ENCODE measurements around the gene USP9X.
"Not testable (repeated sequence)": the region's sequence is repeated elsewhere in the genome, so short reads cannot be mapped to it uniquely, and the experiment has no call there.

USP9X gene

DNA sequence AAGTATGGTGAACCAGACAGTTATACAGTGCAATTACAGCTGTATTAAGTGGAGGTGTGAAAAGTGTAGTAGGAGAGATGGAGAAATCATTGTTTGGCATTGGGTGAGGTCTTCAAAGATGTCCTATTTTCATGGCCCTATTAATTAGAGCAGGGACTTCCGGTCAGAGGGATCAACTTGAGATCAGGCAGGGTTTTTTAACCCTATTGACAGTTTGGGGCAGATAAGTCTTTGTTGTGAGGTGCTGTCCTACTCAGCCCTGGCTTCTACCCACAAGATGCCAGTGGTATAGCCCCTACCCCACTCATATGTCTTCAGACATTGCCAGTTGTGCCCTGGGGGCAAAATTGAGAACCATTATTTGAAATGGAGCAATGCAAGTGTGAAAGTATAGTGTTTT is 9.9 kb downstream of the USP9X start:
- DNase-seq (ENCODE audit: low spot score in 2 of 2), result no peak
- no peak overlapping the region for H3K4me3 ChIP-seq
- H3K4me1 ChIP-seq, result peaks cover 43% of the 10 kb centered on the region
- peaks cover 12% of the 10 kb centered on the region for H3K36me3 ChIP-seq (replicated peaks)
- no peaks in the 10 kb centered on the region for H3K9me3 ChIP-seq
- no peaks in the 10 kb centered on the region for H3K27me3 ChIP-seq (ENCODE audit: low read depth)
- in situ Hi-C loops (cut with MboI; ENCODE audit: low sequenced_read_pairs), result no loop called here

DNA sequence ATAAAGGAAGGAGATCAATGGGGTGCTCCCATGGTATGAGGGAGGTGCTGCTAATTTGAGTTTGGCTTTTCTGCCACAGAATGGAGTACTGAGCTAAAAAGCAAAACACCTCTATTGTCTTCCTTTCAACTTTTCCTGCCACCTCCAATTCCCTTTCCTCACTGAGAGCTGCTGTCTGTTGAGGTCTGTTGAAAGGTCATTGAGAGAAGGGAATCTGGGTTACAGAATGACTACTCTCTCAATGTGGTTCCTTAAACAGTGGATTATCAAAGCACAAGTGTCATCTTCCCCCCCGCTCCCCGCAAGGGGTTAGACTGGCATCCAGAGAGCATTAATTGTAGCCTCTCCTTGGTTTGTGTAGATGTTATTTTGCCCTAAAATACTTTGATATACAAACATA is 10.7 kb downstream of the USP9X start:
- no peak for DNase-seq (ENCODE audit: low spot score in 2 of 2)
- no peaks in the 10 kb centered on the region for H3K27me3 ChIP-seq (ENCODE audit: low read depth)
- no peaks in the 10 kb centered on the region for H3K9me3 ChIP-seq
- H3K4me3 ChIP-seq, result no peak overlapping the region
- H3K36me3 ChIP-seq (replicated peaks), result peaks cover 6% of the 10 kb centered on the region; the same call in 1 of the 2 replicates
- H3K4me1 ChIP-seq, result peaks cover 36% of the 10 kb centered on the region
- in situ Hi-C loops (cut with MboI; ENCODE audit: low sequenced_read_pairs), result no loop called here

- Histone ChIP-seq H3K9me3 (no peaks in the 10 kb centered on the region), H3K4me3 (no peak overlapping the region), H3K4me1 (peaks cover 31% of the 10 kb centered on the region), H3K36me3 (replicated peaks) (peaks cover 6% of the 10 kb centered on the region; the same call in 1 of the 2 replicates), H3K27me3 (ENCODE audit: low read depth) (no peaks in the 10 kb centered on the region)
- in situ Hi-C loops (cut with MboI; ENCODE audit: low sequenced_read_pairs), result no loop called here
- DNase-seq (ENCODE audit: low spot score in 2 of 2), result no peak
Observed at GRCh38 chrX:41096339-41096955, 11.2 kb downstream of the USP9X start.

DNA sequence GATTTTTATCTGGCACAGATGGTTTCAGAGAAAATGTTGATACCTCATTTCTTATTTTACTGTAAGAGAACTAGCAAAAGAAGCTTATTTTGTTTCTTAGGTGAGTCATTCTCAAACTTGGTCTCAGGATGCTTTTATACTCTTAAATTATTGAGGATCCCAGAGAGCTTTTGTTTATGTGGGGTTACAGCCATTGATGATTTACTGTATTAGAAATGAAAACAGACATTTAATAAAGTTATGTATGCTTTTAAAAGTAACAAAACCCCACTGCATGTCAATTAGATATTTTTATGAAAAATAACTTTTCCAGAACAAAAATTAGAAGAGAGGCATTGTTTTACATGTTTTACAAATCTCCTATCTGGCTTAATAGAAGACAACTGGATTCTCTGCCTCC is 12.1 kb downstream of the USP9X start:
- peaks cover 23% of the 10 kb centered on the region for H3K4me1 ChIP-seq
- H3K27me3 ChIP-seq (ENCODE audit: low read depth), result no peaks in the 10 kb centered on the region
- H3K4me3 ChIP-seq, result no peak overlapping the region
- H3K9me3 ChIP-seq, result no peaks in the 10 kb centered on the region
- H3K36me3 ChIP-seq (replicated peaks), result peaks cover 4% of the 10 kb centered on the region; the same call in 1 of the 2 replicates
- in situ Hi-C loops (cut with MboI; ENCODE audit: low sequenced_read_pairs), result no loop called here
- no peak for DNase-seq (ENCODE audit: low spot score in 2 of 2)

GRCh38 chrX:41100200-41100599 is 15.0 kb downstream of the USP9X start:
- Histone ChIP-seq H3K4me1 (peaks cover 30% of the 10 kb centered on the region), H3K27me3 (ENCODE audit: low read depth) (no peaks in the 10 kb centered on the region), H3K4me3 (no peak overlapping the region), H3K36me3 (replicated peaks) (peaks cover 4% of the 10 kb centered on the region; the same call in 1 of the 2 replicates), H3K9me3 (no peaks in the 10 kb centered on the region)
- in situ Hi-C loops (cut with MboI; ENCODE audit: low sequenced_read_pairs), result no loop called here
- DNase-seq (ENCODE audit: low spot score in 2 of 2), result no peak

DNA sequence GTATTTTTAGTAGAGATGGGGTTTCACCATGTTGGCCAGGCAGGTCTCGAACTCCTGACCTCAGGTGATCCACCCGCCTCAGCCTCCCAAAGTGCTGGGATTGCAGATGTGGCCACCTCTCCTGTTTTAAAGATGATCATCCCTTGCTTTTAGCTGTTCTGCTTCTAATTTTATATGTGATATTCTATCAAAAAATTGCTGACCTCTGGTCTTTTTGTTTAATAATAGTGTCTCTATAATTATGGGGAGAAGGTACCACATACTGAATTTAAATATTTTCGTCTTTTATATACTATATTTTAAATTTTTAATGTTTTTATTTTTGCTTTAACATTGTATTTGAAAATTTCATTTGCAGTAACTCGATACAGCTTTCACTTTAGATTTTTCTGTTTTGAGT is 15.6 kb downstream of the USP9X start:
- H3K36me3 ChIP-seq (replicated peaks), result peaks cover 7% of the 10 kb centered on the region; the same call in 1 of the 2 replicates
- no peak overlapping the region for H3K4me3 ChIP-seq
- H3K27me3 ChIP-seq (ENCODE audit: low read depth), result no peaks in the 10 kb centered on the region
- no peak for DNase-seq (ENCODE audit: low spot score in 2 of 2)
- no peaks in the 10 kb centered on the region for H3K9me3 ChIP-seq
- H3K4me1 ChIP-seq, result peaks cover 30% of the 10 kb centered on the region
- in situ Hi-C loops (cut with MboI; ENCODE audit: low sequenced_read_pairs), result no loop called here

GRCh38 chrX:41105005-41105404 is 19.8 kb downstream of the USP9X start:
- DNase-seq (ENCODE audit: low spot score in 2 of 2), result peak in 1 of 2 experiments; percentile 29
- Histone ChIP-seq H3K4me1 (peaks cover 50% of the 10 kb centered on the region), H3K27me3 (ENCODE audit: low read depth) (no peaks in the 10 kb centered on the region), H3K36me3 (replicated peaks) (peaks cover 7% of the 10 kb centered on the region; the same call in 1 of the 2 replicates), H3K9me3 (peaks cover 3% of the 10 kb centered on the region; the same call in 1 of the 2 replicates), H3K4me3 (no peak overlapping the region)
- in situ Hi-C loops (cut with MboI; ENCODE audit: low sequenced_read_pairs), result no loop called here

DNA sequence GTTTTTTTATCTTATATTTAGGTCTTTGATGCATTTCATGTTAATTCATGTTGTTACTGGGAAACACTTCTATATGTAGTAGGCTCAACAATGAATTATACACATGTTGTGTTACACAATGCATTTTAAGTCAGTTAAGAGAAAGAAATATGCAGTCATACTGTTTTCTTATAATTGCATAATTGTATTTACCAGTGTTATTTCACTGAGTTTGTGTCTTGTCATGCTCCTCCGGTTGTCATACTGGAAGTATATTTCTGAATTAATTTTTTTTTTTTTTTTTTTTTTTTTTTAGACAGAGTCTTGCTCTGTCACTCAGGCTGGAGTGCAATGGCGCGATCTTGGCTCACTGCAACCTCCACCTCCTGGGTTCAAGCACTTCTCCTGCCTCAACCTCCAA is 21.0 kb downstream of the USP9X start:
- H3K36me3 ChIP-seq (replicated peaks); H3K27me3 ChIP-seq (ENCODE audit: low read depth); DNase-seq (ENCODE audit: low spot score in 2 of 2); in situ Hi-C loops (cut with MboI; ENCODE audit: low sequenced_read_pairs); H3K9me3 ChIP-seq; H3K4me3 ChIP-seq: not testable (repeated sequence)
- peaks cover 62% of the 10 kb centered on the region for H3K4me1 ChIP-seq

- Histone ChIP-seq H3K36me3 (replicated peaks) (peaks cover 7% of the 10 kb centered on the region; the same call in 1 of the 2 replicates), H3K9me3 (peaks cover 3% of the 10 kb centered on the region; the same call in 1 of the 2 replicates), H3K4me3 (no peak overlapping the region), H3K4me1 (peaks cover 72% of the 10 kb centered on the region), H3K27me3 (ENCODE audit: low read depth) (no peaks in the 10 kb centered on the region)
- no peak for DNase-seq (ENCODE audit: low spot score in 2 of 2)
- in situ Hi-C loops (cut with MboI; ENCODE audit: low sequenced_read_pairs), result no loop called here
Observed at GRCh38 chrX:41108007-41108406, 22.8 kb downstream of the USP9X start.

DNA sequence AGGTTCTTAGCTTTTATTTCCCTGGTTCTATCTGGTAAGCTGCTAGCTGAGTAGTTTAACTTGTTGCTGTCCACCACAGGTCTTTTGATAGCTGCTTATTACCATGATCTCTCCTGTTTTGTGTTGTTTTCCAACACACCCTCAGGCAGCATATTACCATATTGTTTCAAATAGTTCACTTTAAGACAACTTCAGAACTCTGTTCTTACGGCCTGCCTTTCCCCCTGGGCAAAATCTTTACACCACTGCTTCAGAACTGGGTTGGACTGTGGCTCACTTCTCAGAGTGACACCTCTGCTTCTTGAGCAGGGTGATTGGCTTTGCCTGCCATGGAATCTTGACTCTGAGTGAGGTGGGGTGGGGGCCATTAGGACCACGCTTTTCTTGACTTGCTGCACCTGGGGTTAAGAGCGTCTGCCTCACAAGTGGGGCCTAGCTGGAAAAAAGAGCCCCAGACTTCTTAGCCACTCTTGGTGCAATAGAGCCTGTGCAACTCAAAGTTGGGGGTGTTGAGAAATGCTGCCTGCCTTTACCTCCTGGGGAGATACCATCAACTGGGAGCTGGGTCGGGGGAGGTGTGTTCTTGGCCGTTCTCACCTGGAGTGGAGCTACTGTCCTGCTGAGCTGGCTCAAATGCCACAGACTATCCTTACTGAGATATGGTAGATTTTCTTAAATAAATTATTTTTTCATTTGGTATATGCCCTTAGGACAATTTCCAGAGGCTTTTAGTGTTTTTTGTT is 23.4 kb downstream of the USP9X start:
- H3K9me3 ChIP-seq, result peaks cover 3% of the 10 kb centered on the region; the same call in 1 of the 2 replicates
- no peaks in the 10 kb centered on the region for H3K27me3 ChIP-seq (ENCODE audit: low read depth)
- H3K4me3 ChIP-seq, result no peak overlapping the region
- peak; percentile 34 to 44 for DNase-seq (ENCODE audit: low spot score in 2 of 2)
- H3K36me3 ChIP-seq (replicated peaks), result peaks cover 7% of the 10 kb centered on the region; the same call in 1 of the 2 replicates
- peaks cover 72% of the 10 kb centered on the region for H3K4me1 ChIP-seq
- in situ Hi-C loops (cut with MboI; ENCODE audit: low sequenced_read_pairs), result no loop called here

GRCh38 chrX:41110801-41111625 is 25.8 kb downstream of the USP9X start:
- H3K4me1 ChIP-seq, result peaks cover 62% of the 10 kb centered on the region
- DNase-seq (ENCODE audit: low spot score in 2 of 2), result peak; percentile 72 to 84
- H3K36me3 ChIP-seq (replicated peaks), result peaks cover 2% of the 10 kb centered on the region; the same call in 1 of the 2 replicates
- in situ Hi-C loops (cut with MboI; ENCODE audit: low sequenced_read_pairs), result no loop called here
- H3K4me3 ChIP-seq, result no peak overlapping the region
- H3K27me3 ChIP-seq (ENCODE audit: low read depth), result no peaks in the 10 kb centered on the region
- H3K9me3 ChIP-seq, result peaks cover 3% of the 10 kb centered on the region; the same call in 1 of the 2 replicates

DNA sequence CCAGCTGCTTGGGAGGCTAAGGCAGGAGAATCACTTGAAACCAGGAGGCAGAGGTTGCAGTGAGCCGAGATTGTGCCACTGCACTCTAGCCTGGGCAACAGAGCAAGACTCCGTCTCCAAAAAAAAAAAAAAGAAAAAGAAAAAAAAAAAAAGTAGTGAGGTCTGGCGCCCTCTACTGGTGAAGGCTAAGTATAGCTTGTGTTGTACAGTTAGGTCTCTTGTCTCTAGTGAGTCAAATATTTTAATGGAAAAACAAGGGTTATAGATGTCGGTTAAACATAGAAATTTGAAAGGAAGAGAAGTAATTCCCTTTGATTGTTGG is 29.8 kb downstream of the USP9X start:
- DNase-seq (ENCODE audit: low spot score in 2 of 2), result peak in 1 of 2 experiments; percentile 47
- peaks cover 42% of the 10 kb centered on the region for H3K4me1 ChIP-seq
- H3K36me3 ChIP-seq (replicated peaks); H3K9me3 ChIP-seq; in situ Hi-C loops (cut with MboI; ENCODE audit: low sequenced_read_pairs); H3K27me3 ChIP-seq (ENCODE audit: low read depth); H3K4me3 ChIP-seq: not testable (repeated sequence)

GRCh38 chrX:41116948-41117347 is 31.7 kb downstream of the USP9X start:
- in situ Hi-C loops (cut with MboI; ENCODE audit: low sequenced_read_pairs), result no loop called here
- H3K4me3 ChIP-seq, result no peak overlapping the region
- peaks cover 23% of the 10 kb centered on the region for H3K4me1 ChIP-seq
- H3K36me3 ChIP-seq (replicated peaks), result peaks cover 3% of the 10 kb centered on the region
- H3K27me3 ChIP-seq (ENCODE audit: low read depth), result no peaks in the 10 kb centered on the region
- H3K9me3 ChIP-seq, result no peaks in the 10 kb centered on the region
- DNase-seq (ENCODE audit: low spot score in 2 of 2), result no peak

- peaks cover 18% of the 10 kb centered on the region for H3K4me1 ChIP-seq
- no peak for DNase-seq (ENCODE audit: low spot score in 2 of 2)
- in situ Hi-C loops (cut with MboI; ENCODE audit: low sequenced_read_pairs), result no loop called here
- no peaks in the 10 kb centered on the region for H3K27me3 ChIP-seq (ENCODE audit: low read depth)
- H3K36me3 ChIP-seq (replicated peaks), result peaks cover 7% of the 10 kb centered on the region
- no peak overlapping the region for H3K4me3 ChIP-seq
- no peaks in the 10 kb centered on the region for H3K9me3 ChIP-seq
Observed at GRCh38 chrX:41118156-41118555, 32.9 kb downstream of the USP9X start.
